Activated T-cell treated with anti-CD3 and anti-CD28 coated beads for 48 hours (primary cell): Measurements from ENCODE around the gene BTNL8.
"Not testable (repeated sequence)": the region's sequence is repeated elsewhere in the genome, so short reads cannot be mapped to it uniquely, and the experiment has no call there.

Experiments used
- DNase-seq: peaks from one replicate; pipeline ENCODE4 v3.0.0-alpha.2; 2020; ENCODE audit warnings: low read depth

The BTNL8 gene

GRCh38 chr5:180875860-180876426 is 23.0 kb upstream of the BTNL8 start:
- DNase-seq: no peak

GRCh38 chr5:180885845-180886529 is 13.0 kb upstream of the BTNL8 start:
- DNase-seq: not testable (repeated sequence)

GRCh38 chr5:180889381-180889780 is 9.6 kb upstream of the BTNL8 start:
- DNase-seq: no peak

GRCh38 chr5:180895330-180895729 is 3.6 kb upstream of the BTNL8 start:
- not testable (repeated sequence) for DNase-seq

- DNase-seq: no peak
Observed at GRCh38 chr5:180900178-180900577, 1.2 kb downstream of the BTNL8 start.

- no peak for DNase-seq
Observed at GRCh38 chr5:180901319-180902009, 2.5 kb downstream of the BTNL8 start.

- DNase-seq: no peak
Observed at GRCh38 chr5:180908400-180908799, 9.4 kb downstream of the BTNL8 start.

GRCh38 chr5:180908998-180909731 is 10.2 kb downstream of the BTNL8 start:
- no peak for DNase-seq

GRCh38 chr5:180909782-180910181 is 10.8 kb downstream of the BTNL8 start:
- DNase-seq: no peak

- no peak for DNase-seq
Observed at GRCh38 chr5:180910182-180910581, 11.2 kb downstream of the BTNL8 start.

GRCh38 chr5:180910735-180911134 is 11.8 kb downstream of the BTNL8 start:
- DNase-seq: no peak

GRCh38 chr5:180914646-180915045 is 15.7 kb downstream of the BTNL8 start:
- DNase-seq: no peak

- DNase-seq: no peak
Observed at GRCh38 chr5:180915924-180916323, 17.0 kb downstream of the BTNL8 start.

- DNase-seq: no peak
Observed at GRCh38 chr5:180918380-180918779, 19.4 kb downstream of the BTNL8 start.

GRCh38 chr5:180920710-180921109 is 21.8 kb downstream of the BTNL8 start:
- no peak for DNase-seq

- DNase-seq: no peak
Observed at GRCh38 chr5:180922932-180923331, 24.0 kb downstream of the BTNL8 start.

- no peak for DNase-seq
Observed at GRCh38 chr5:180932660-180933059, 33.7 kb downstream of the BTNL8 start.

GRCh38 chr5:180935203-180935602 is 36.2 kb downstream of the BTNL8 start:
- no peak for DNase-seq

GRCh38 chr5:180938294-180938693 is 39.3 kb downstream of the BTNL8 start:
- no peak for DNase-seq

- no peak for DNase-seq
Observed at GRCh38 chr5:180950291-180950949, 51.5 kb downstream of the BTNL8 start.

GRCh38 chr5:180959661-180960060 is 60.7 kb downstream of the BTNL8 start:
- DNase-seq: no peak

- no peak for DNase-seq
Observed at GRCh38 chr5:180960209-180960608, 61.2 kb downstream of the BTNL8 start.
